GM20000 (cell line): Measurements from ENCODE around the gene SLC6A6.
"Not testable (repeated sequence)": the region's sequence is repeated elsewhere in the genome, so short reads cannot be mapped to it uniquely, and the experiment has no call there.

ENCODE experiments used
- DNase-seq: peaks from one replicate; pipeline ENCODE4 v3.0.0; 2012; ENCODE audit warnings: low spot score
- CTCF ChIP-seq: IDR thresholded peaks from 2 replicates; pipeline ENCODE4 v1.5.1; 2012; ENCODE audit warnings: mild to moderate bottlenecking, control low read depth; ENCODE audit errors: extremely low read depth, missing control alignments

Gene SLC6A6

GRCh38 chr3:14512281-14512941 lies 110.0 kb downstream of the SLC6A6 start:
- DNase-seq: no peak
- TF ChIP-seq CTCF: no peak

- DNase-seq: no peak
- no peak for TF ChIP-seq CTCF
Observed at GRCh38 chr3:14512942-14513327, 110.5 kb downstream of the SLC6A6 start.

- TF ChIP-seq CTCF: no peak
- DNase-seq: no peak
Observed at GRCh38 chr3:14513566-14514322, 111.3 kb downstream of the SLC6A6 start.

GRCh38 chr3:14514323-14514720 lies 111.9 kb downstream of the SLC6A6 start:
- no peak for DNase-seq
- TF ChIP-seq CTCF: no peak

GRCh38 chr3:14515526-14515925 lies 113.1 kb downstream of the SLC6A6 start:
- DNase-seq: not testable (repeated sequence)

- TF ChIP-seq CTCF: no peak
- DNase-seq: no peak
Observed at GRCh38 chr3:14516738-14517345, 114.4 kb downstream of the SLC6A6 start.

- no peak for DNase-seq
- TF ChIP-seq CTCF: no peak
Observed at GRCh38 chr3:14517601-14518431, 115.4 kb downstream of the SLC6A6 start.
